Activated CD8-positive, alpha-beta memory T cell treated with anti-CD3 and anti-CD28 coated beads, Interleukin-2, amount 50 U/mL, for 24 hours (primary cell): ENCODE measurements around the gene KLRF1.
"Not testable (repeated sequence)": the region's sequence is repeated elsewhere in the genome, so short reads cannot be mapped to it uniquely, and the experiment has no call there.

Source experiments
- DNase-seq: peaks from one replicate; pipeline ENCODE4 v3.0.0-alpha.2; 2020; ENCODE audit errors: extremely low read depth

KLRF1 gene

GRCh38 chr12:9870286-9870866 lies 43.1 kb downstream of the KLRF1 start:
- DNase-seq = no peak

- DNase-seq = no peak
Measured at GRCh38 chr12:9872162-9872561, 44.9 kb downstream of the KLRF1 start.

- no peak for DNase-seq
Measured at GRCh38 chr12:9872742-9873141, 45.5 kb downstream of the KLRF1 start.

DNA sequence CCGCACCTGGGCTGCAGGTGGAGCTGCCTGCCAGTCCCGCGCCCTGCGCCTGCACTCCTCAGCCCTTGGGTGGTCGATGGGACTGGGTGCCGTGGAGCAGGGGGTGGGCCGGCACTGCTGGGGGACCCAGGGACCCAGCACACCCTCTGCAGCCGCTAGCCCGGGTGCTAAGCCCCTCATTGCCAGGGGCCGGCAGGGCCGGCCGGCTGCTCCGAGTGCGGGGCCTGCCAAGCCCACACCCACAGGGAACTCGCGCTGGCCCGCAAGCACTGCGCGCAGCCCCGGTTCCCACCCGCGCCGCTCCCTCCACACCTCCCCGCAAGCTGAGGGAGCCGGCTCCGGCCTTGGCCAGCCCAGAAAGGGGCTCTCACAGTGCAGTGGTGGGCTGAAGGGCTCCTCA lies 48.8 kb downstream of the KLRF1 start:
- not testable (repeated sequence) for DNase-seq

GRCh38 chr12:9880532-9881078 lies 53.3 kb downstream of the KLRF1 start:
- no peak for DNase-seq

DNA sequence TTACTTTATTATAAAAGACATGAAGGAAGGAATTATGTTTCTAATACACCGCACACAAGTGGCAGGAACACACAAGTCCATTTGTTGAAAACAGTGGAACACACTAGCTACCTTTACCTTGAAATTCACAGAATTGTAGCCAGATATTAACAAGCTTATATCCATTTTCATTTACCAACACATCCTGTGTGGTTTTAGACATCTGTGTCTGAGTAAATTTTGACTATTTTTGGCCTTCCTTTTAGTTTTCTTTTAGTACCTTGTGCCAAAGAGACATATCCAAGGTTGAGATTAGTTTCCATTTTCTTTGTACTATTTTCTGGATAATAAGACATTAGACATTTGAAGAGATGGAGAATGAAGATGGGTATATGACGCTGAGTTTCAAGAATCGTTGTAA lies 54.0 kb downstream of the KLRF1 start, which contains the start of gene KLRF2:
TSS of gene KLRF2 (plus strand) at position 244 of the 400 bp plus-strand sequence. CDS start at position 351, 107 bp downstream.
- no peak for DNase-seq

DNA sequence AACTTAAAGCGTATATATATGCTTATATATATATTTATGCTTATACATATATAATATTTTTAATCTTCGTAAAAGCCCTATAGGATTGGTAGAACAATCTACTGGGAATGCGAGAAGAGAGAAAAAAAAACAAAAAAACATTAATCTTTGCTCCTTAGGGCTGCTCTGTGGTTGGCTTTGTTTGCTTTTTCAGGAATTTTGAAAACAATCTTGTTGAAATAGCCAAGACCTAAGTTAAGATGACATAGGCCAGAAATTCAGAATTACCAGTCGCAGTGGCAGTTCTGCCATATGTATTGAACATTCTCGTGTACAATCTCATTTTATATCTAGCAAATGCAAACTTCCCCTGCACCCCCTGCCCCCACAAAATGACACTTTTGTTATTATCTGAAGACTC lies 54.7 kb downstream of the KLRF1 start:
- no peak for DNase-seq

- DNase-seq = no peak
Measured at GRCh38 chr12:9883175-9883574, 55.9 kb downstream of the KLRF1 start.

DNA sequence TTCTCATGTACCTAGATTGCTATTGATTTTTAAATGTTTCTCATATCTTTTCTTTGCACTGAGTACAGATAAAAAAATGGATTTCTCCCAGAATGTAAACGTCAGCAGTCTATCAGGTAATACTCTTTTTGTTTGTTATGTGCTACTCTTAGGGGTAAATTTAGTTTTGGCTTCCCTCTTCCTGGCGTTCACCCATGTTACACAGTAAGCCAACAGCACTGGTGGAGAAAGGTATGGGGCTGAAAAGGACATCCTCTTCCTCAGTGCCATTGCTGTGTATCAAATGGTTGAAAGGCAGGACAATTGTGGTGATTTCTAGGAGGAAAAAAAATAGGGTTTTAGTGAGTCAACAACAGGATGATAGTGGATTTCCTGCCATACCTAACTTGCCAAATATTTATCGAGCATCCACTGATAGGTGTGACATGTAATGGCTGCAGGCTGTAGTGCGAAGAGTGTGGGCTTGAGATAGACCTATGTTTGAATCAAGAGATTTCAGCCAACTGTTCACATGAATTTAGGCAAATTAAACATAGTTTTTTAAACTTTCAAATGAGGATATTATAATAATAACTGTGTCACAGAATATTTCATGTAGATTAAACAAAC lies 61.5 kb downstream of the KLRF1 start:
- no peak for DNase-seq
